D341Med (cell line): ENCODE data around the gene MCFD2.
A peak's percentile ranks its signal among the peaks of the same experiment; 100 is the strongest.
"Not testable (repeated sequence)": the region's sequence is repeated elsewhere in the genome, so short reads cannot be mapped to it uniquely, and the experiment has no call there.

ENCODE experiments used
- DNase-seq: peaks from one replicate; pipeline ENCODE4 v3.0.0; 2012; ENCODE audit warnings: low spot score

The MCFD2 gene

GRCh38 chr2:46902465-46902864, 13.1 kb downstream of the MCFD2 start:
- DNase-seq, result no peak

- DNase-seq, result no peak
Measured at GRCh38 chr2:46901611-46902010, 14.0 kb downstream of the MCFD2 start.

GRCh38 chr2:46900381-46900780, 15.2 kb downstream of the MCFD2 start:
- DNase-seq, result no peak

- DNase-seq, result no peak
Measured at GRCh38 chr2:46899053-46899452, 16.6 kb downstream of the MCFD2 start.

- DNase-seq, result no peak
Measured at GRCh38 chr2:46898024-46898423, 17.6 kb downstream of the MCFD2 start.

GRCh38 chr2:46893269-46893939, 22.2 kb downstream of the MCFD2 start:
- DNase-seq, result no peak

GRCh38 chr2:46891956-46892553, 23.6 kb downstream of the MCFD2 start:
- DNase-seq, result no peak

- no peak for DNase-seq
Measured at GRCh38 chr2:46888421-46888952, 27.1 kb downstream of the MCFD2 start.

GRCh38 chr2:46887028-46887885, 28.3 kb downstream of the MCFD2 start:
- no peak for DNase-seq

GRCh38 chr2:46886268-46887027, 29.2 kb downstream of the MCFD2 start:
- DNase-seq, result no peak

GRCh38 chr2:46885376-46885775, 30.2 kb downstream of the MCFD2 start:
- no peak for DNase-seq

- DNase-seq, result no peak
Measured at GRCh38 chr2:46879511-46879910, 36.1 kb downstream of the MCFD2 start.

GRCh38 chr2:46878886-46879285, 36.7 kb downstream of the MCFD2 start:
- no peak for DNase-seq

GRCh38 chr2:46878240-46878877, 37.2 kb downstream of the MCFD2 start:
- DNase-seq, result no peak

- DNase-seq, result no peak
Measured at GRCh38 chr2:46877619-46878113, 37.9 kb downstream of the MCFD2 start.

GRCh38 chr2:46876741-46877384, 38.7 kb downstream of the MCFD2 start:
- DNase-seq, result peak; percentile 40

GRCh38 chr2:46875962-46876689, 39.5 kb downstream of the MCFD2 start:
- not testable (repeated sequence) for DNase-seq

GRCh38 chr2:46875226-46875899, 40.2 kb downstream of the MCFD2 start:
- no peak for DNase-seq

GRCh38 chr2:46874236-46874929, 41.2 kb downstream of the MCFD2 start:
- DNase-seq, result no peak
